ENCODE measurements around the gene LILRB1.

DNA sequence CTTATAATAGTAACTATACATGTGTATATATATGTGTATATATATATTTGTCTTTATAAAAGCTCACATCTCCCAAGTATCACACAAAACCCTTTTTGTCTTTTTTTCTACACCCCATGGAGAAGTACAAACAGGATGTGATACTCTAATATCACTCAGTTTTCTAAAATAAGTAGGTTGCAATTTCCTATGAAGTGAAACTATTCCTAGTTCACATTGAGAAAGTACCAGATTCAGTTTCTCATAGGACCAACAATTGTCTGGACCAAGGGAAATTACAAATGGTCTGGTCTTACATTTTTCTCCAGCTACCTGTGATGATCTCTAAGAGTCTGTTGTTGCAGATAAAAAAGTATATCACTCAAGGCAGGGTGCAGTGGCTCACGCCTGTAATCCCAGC lies 17.9 kb upstream of the LILRB1 start:
- TF ChIP-seq CTCF (conservative IDR thresholded peaks at IDR 0.05; ENCODE audit: low read length): no peak
- no peak for TF ChIP-seq EZH2phosphoT487 (IDR thresholded peaks at IDR 0.05; ENCODE audit: borderline replicate concordance)

Data from Loucy (cell line).